Measurements from ENCODE around the gene KCNK1. TPM values are rescaled to one million over a fixed set of nuclear protein-coding genes. Genes with fewer than 3 reads are reported as not detected.

The KCNK1 gene
- total RNA-seq, 4 donors from 2014 or later: 2.2 to 5.5 (median 3.2) TPM

DNA sequence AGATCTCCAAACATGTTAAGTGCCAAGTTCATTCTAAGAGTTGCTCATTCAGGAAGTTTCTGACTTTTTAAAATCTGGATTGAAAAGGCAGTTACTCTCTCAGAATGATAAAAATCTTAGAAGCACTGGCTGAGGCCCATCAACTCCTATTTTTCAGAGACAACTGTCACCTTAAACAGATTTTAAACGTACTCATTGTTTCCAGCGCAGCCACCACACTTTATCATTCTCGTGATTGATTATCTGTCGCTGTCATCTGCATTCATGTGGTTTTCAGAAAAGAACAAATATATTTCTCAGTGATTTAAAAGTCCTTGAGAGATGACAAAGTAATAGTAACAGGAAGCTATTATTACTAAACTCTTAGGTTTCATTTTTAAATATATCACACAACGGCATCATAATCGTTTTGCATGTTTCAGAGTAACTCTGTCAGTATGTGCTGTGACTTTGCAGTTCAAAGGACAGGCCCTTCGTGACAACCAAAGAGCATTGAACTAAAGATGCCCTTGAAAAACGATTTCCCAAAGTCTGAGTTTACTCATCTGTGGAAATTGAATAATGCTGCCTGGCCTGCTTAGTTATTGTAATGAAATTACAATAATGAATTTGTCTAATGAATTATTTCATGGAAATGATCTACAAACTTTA, 14.9 kb upstream of the KCNK1 start:
- ATAC-seq: no peak
- no peak overlapping the region for H3K4me3 ChIP-seq
- WGBS, 2 donors (ENCODE audit: low coverage in 1 of 2): 54 to 57% methylated on average over 7 to 8 of the region's 8 CpGs

DNA sequence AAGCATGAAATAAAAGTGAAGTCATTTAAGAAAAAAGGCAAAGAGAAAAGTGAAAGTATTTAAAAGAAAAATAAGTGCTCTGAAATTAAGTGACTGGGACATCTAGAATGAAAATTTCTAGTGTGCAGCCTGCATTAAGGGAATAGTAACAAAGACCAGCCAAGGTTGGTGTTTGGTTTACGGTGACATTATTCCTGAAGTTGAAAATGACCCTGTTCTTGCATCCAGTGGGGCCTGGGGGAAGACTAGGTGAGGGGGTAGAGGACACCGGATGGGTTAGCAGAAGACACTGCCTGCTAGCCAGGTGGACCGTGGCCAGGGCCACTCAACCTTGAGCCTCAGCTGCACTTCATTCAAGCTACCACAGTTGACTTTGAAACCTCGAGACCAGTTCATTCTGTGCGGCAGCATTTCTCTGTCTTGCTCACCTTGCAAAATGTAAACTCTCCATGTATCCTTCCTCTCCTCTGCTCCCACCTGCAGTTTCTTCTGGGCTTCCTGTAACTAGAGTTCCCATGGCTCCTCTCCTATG, 14.3 kb upstream of the KCNK1 start:
- ATAC-seq: no peak
- Histone ChIP-seq H3K27ac (no peak overlapping the region), H3K9me3 (peaks cover 0 to 13% (median 0%) of the 10 kb centered on the region in 3 donors), H3K4me1 (no peaks in the 10 kb centered on the region), H3K27me3 (no peaks in the 10 kb centered on the region), H3K4me3 (no peak overlapping the region), H3K36me3 (no peaks in the 10 kb centered on the region)
- 73 to 87% methylated on average over 5 of the region's 5 CpGs for WGBS, 2 donors (ENCODE audit: low coverage in 1 of 2)
- TF ChIP-seq, protein P1, sequence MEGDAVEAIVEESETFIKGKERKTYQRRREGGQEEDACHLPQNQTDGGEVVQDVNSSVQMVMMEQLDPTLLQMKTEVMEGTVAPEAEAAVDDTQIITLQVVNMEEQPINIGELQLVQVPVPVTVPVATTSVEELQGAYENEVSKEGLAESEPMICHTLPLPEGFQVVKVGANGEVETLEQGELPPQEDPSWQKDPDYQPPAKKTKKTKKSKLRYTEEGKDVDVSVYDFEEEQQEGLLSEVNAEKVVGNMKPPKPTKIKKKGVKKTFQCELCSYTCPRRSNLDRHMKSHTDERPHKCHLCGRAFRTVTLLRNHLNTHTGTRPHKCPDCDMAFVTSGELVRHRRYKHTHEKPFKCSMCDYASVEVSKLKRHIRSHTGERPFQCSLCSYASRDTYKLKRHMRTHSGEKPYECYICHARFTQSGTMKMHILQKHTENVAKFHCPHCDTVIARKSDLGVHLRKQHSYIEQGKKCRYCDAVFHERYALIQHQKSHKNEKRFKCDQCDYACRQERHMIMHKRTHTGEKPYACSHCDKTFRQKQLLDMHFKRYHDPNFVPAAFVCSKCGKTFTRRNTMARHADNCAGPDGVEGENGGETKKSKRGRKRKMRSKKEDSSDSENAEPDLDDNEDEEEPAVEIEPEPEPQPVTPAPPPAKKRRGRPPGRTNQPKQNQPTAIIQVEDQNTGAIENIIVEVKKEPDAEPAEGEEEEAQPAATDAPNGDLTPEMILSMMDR (IDR thresholded peaks at IDR 0.05): no peak
- no peak for TF ChIP-seq POLR2AphosphoS5 (IDR thresholded peaks at IDR 0.05)
- no peak for TF ChIP-seq EP300 (IDR thresholded peaks at IDR 0.05)
- TF ChIP-seq POLR2A (IDR thresholded peaks at IDR 0.05): no peak

More for the DNA sequence above, 14.9 kb upstream of the KCNK1 start:
- no peaks in the 10 kb centered on the region for H3K27me3 ChIP-seq
- TF ChIP-seq, protein P1 (IDR thresholded peaks at IDR 0.05): no peak
- TF ChIP-seq POLR2AphosphoS5 (IDR thresholded peaks at IDR 0.05) (no peak), POLR2A (IDR thresholded peaks at IDR 0.05) (no peak), EP300 (IDR thresholded peaks at IDR 0.05) (no peak)
- H3K36me3 ChIP-seq: no peaks in the 10 kb centered on the region
- peaks cover 0 to 7% (median 0%) of the 10 kb centered on the region in 3 donors for H3K9me3 ChIP-seq
- H3K4me1 ChIP-seq: no peaks in the 10 kb centered on the region
- no peak overlapping the region for H3K27ac ChIP-seq

DNA sequence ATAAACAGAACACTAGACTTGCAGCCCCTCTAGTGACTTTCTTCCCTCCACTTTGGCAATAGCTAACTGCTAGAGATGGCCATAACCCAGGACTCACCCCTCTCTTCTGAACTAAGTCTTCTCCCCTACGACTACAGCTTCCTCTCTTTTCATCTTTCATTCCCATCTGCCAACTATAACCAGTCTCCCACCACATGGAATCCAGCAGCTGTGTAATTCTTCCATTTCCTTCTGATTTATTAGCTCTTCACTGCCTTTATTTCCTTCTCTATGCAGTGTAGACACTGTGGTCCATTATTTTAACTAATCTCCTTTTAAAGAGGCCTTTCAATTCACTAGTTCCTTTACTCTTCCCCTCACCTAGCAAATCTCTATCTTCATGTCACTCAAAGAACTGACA, 13.4 kb upstream of the KCNK1 start:
- H3K4me3 ChIP-seq: no peak overlapping the region
- no peak overlapping the region for H3K27ac ChIP-seq
- no peak for ATAC-seq
- 18 to 39% methylated on average over 1 of the region's 1 CpG for WGBS, 2 donors (ENCODE audit: low coverage in 1 of 2)
- no peaks in the 10 kb centered on the region for H3K4me1 ChIP-seq
- no peaks in the 10 kb centered on the region for H3K36me3 ChIP-seq
- TF ChIP-seq, protein P1 (IDR thresholded peaks at IDR 0.05): no peak
- TF ChIP-seq POLR2A (IDR thresholded peaks at IDR 0.05) (no peak), POLR2AphosphoS5 (IDR thresholded peaks at IDR 0.05) (no peak)
- H3K9me3 ChIP-seq: peaks cover 0 to 16% (median 0%) of the 10 kb centered on the region in 3 donors
- H3K27me3 ChIP-seq: no peaks in the 10 kb centered on the region

DNA sequence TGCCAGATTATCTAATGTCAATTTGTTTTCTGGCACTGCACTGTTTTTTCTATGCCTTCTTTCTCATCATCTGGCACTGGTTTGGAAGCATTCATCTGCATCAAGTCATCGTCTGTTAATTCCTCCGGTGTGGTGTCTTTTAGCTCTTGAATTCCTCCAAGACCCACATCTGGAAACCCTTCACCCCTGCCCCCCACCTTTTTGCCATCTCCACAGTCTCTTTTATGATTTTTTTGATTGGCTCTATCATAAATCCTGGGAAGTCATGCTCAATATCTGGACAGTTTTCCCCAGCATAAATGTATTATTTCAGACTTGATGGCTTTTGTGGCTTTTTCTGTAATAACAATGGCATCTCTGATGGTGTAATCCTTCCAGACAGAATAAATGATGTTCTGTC, 10.4 kb upstream of the KCNK1 start:
- peaks cover 0 to 16% (median 0%) of the 10 kb centered on the region in 3 donors for H3K9me3 ChIP-seq
- H3K27ac ChIP-seq: no peak overlapping the region
- TF ChIP-seq POLR2AphosphoS5 (IDR thresholded peaks at IDR 0.05) (no peak), EP300 (IDR thresholded peaks at IDR 0.05) (no peak), POLR2A (IDR thresholded peaks at IDR 0.05) (no peak)
- TF ChIP-seq, protein P1 (IDR thresholded peaks at IDR 0.05): no peak
- no peaks in the 10 kb centered on the region for H3K36me3 ChIP-seq
- ATAC-seq: no peak
- H3K4me1 ChIP-seq: no peaks in the 10 kb centered on the region
- 73 to 88% methylated on average over 2 of the region's 2 CpGs for WGBS, 2 donors (ENCODE audit: low coverage in 1 of 2)
- no peaks in the 10 kb centered on the region for H3K27me3 ChIP-seq
- no peak overlapping the region for H3K4me3 ChIP-seq

DNA sequence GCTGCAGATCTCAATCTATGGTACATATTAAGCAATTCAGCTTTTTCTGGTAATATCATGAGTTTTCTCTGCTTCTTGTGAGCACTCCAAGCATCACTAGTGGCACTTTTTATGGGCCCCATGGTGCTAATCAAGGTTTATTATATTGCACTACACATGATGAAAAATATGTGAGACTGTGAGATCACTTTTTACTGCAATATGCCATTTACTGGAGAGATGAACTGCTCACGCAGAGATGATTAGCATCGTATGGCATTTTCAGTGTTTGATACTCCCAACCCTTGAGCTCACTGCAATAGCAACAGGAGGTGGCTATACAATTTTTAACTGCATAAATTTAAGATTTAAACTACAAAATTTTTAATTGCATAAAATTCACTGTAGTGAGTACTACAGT, 8.7 kb upstream of the KCNK1 start:
- TF ChIP-seq EP300 (IDR thresholded peaks at IDR 0.05): no peak
- TF ChIP-seq POLR2AphosphoS5 (IDR thresholded peaks at IDR 0.05): no peak
- TF ChIP-seq, protein P1 (IDR thresholded peaks at IDR 0.05): no peak

More for the DNA sequence above, 8.7 kb upstream of the KCNK1 start:
- H3K4me3 ChIP-seq: no peak overlapping the region
- 80 to 87% methylated on average over 2 of the region's 2 CpGs for WGBS, 2 donors (ENCODE audit: low coverage in 1 of 2)
- no peak for ATAC-seq
- no peaks in the 10 kb centered on the region for H3K4me1 ChIP-seq
- H3K27ac ChIP-seq: no peak overlapping the region
- peaks cover 0 to 16% (median 0%) of the 10 kb centered on the region in 3 donors for H3K9me3 ChIP-seq
- H3K36me3 ChIP-seq: no peaks in the 10 kb centered on the region
- peaks cover 6% of the 10 kb centered on the region for H3K27me3 ChIP-seq
